ENCODE results near the gene RXRA.
"Not testable (repeated sequence)": the region's sequence is repeated elsewhere in the genome, so short reads cannot be mapped to it uniquely, and the experiment has no call there.

The RXRA gene

GRCh38 chr9:134304261-134304660, 22.0 kb upstream of the RXRA start:
- no peak for TF ChIP-seq CTCF (IDR thresholded peaks at IDR 0.05; ENCODE audit: low read depth, low read length)
- no peak for DNase-seq (ENCODE audit: low read depth, low spot score)
- H3K4me3 ChIP-seq (ENCODE audit: low read depth, low read length): no peak overlapping the region
- in situ Hi-C loops (cut with HindIII; ENCODE audit: low sequenced_read_pairs): no loop called here

DNA sequence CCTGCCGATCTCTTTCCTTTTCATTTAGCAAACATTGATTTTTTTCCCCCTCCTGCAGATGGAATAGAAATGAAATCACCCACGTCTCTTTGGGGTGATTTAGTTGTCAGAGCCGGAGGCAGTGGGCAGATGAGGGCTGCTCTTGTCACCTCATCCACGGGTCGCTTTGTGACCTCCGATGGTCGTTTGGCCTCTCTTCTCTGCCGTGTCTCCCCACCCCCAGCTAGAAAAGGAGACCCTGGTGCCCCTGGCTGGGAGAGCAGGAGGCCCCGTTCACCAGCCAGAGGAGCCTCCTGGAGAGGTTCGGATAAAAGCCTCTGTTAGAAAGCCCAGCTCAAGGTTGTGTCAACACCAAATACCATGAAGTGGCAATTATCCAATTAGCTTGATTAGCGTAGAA, 21.6 kb upstream of the RXRA start:
- in situ Hi-C loops (cut with HindIII; ENCODE audit: low sequenced_read_pairs): no loop called here
- no peak overlapping the region for H3K4me3 ChIP-seq (ENCODE audit: low read depth, low read length)
- DNase-seq (ENCODE audit: low read depth, low spot score): no peak
- TF ChIP-seq CTCF (IDR thresholded peaks at IDR 0.05; ENCODE audit: low read depth, low read length): no peak

DNA sequence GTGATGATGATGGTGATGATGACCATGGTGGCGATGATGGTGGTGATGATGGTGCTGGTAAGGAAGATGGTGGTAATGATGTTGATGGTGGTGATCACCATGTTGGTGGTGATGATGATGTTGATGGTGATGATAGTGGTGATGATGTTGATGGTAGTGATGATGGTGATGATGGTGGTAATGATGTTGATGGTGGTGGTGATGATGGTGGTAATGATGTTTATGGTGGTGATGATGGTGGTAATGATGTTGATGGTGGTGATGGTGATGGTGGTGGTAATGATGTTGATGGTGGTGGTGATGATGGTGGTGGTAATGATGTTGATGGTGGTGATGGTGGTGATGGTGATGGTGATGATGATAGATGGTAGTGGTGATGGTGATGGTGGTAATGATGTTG, 20.7 kb upstream of the RXRA start:
- DNase-seq (ENCODE audit: low read depth, low spot score): no peak
- in situ Hi-C loops (cut with HindIII; ENCODE audit: low sequenced_read_pairs): no loop called here
- TF ChIP-seq CTCF (IDR thresholded peaks at IDR 0.05; ENCODE audit: low read depth, low read length): no peak
- no peak overlapping the region for H3K4me3 ChIP-seq (ENCODE audit: low read depth, low read length)

GRCh38 chr9:134306042-134306441, 20.2 kb upstream of the RXRA start:
- H3K4me3 ChIP-seq (ENCODE audit: low read depth, low read length); in situ Hi-C loops (cut with HindIII; ENCODE audit: low sequenced_read_pairs); DNase-seq (ENCODE audit: low read depth, low spot score): not testable (repeated sequence)

- TF ChIP-seq CTCF (IDR thresholded peaks at IDR 0.05; ENCODE audit: low read depth, low read length): no peak
- no peak for DNase-seq (ENCODE audit: low read depth, low spot score)
- H3K4me3 ChIP-seq (ENCODE audit: low read depth, low read length): no peak overlapping the region
- in situ Hi-C loops (cut with HindIII; ENCODE audit: low sequenced_read_pairs): no loop called here
Measured at GRCh38 chr9:134306636-134307600, 19.3 kb upstream of the RXRA start.

GRCh38 chr9:134307674-134308638, 18.3 kb upstream of the RXRA start:
- no peak for DNase-seq (ENCODE audit: low read depth, low spot score)
- in situ Hi-C loops (cut with HindIII; ENCODE audit: low sequenced_read_pairs): no loop called here
- H3K4me3 ChIP-seq (ENCODE audit: low read depth, low read length): no peak overlapping the region
- no peak for TF ChIP-seq CTCF (IDR thresholded peaks at IDR 0.05; ENCODE audit: low read depth, low read length)

DNA sequence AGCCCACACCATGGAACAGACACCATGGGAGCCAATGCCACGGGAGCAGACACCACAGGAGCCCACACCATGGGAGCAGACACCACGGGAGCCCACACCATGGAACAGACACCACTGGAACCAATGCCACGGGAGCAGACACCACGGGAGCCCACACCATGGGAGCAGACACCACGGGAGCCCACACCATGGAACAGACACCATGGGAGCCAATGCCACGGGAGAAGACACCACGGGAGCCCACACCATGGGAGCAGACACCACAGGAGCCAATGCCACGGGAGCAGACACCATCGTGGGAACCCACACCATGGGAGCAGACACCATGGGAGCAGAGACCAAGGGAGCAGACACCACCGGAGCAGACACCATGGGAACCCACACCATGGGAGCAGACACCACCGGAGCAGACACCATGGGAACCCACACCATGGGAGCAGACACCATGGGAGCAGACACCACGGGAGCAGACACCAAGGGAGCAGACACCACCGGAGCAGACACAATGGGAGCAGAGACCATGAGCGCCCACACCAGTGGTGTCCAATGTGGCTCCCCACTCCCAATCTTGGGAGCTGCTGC, 17.5 kb upstream of the RXRA start:
- in situ Hi-C loops (cut with HindIII; ENCODE audit: low sequenced_read_pairs); H3K4me3 ChIP-seq (ENCODE audit: low read depth, low read length); DNase-seq (ENCODE audit: low read depth, low spot score): not testable (repeated sequence)

Measured in astrocyte of the spinal cord (primary cell).